ENCODE results near the gene PRPF8. TPM values are rescaled to one million over a fixed set of nuclear protein-coding genes. Genes with fewer than 3 reads are reported as not detected.

Gene PRPF8
- total and polyA plus RNA-seq, 2 of the 8 experiments (the other 6 are each of a cell fraction or from before 2014, with no cell fraction given) = 329 to 337 TPM

- TF ChIP-seq CHD7 (IDR thresholded peaks at IDR 0.05; ENCODE audit: insufficient replicate concordance, low read length) (no peak), CTBP2 (IDR thresholded peaks at IDR 0.05; ENCODE audit: borderline replicate concordance, insufficient read depth, insufficient read length, low read length) (no peak), SRF (IDR thresholded peaks at IDR 0.05; ENCODE audit: low read depth, low read length) (no peak), TEAD4 (IDR thresholded peaks at IDR 0.05; ENCODE audit: low read depth, low read length) (no peak), CBX5 (IDR thresholded peaks at IDR 0.05; ENCODE audit: low read depth, low read length) (no peak), TCF12 (IDR thresholded peaks at IDR 0.05; ENCODE audit: low read depth, low read length) (no peak), SUZ12 (IDR thresholded peaks at IDR 0.05; ENCODE audit: low read length) (no peak), SIN3A (conservative IDR thresholded peaks at IDR 0.05 in 1 of 2, IDR thresholded peaks at IDR 0.05 in 1 of 2; ENCODE audit: low read depth in 1 of 2, low read length in 2 of 2) (no peak), NANOG (IDR thresholded peaks at IDR 0.05; ENCODE audit: insufficient read depth, low read depth, low read length, poor library complexity, severe bottlenecking) (no peak), CREB1 (IDR thresholded peaks at IDR 0.05) (no peak), TAF7 (optimal IDR thresholded peaks at IDR 0.05; ENCODE audit: borderline replicate concordance, low read depth, low read length) (no peak)
Observed at GRCh38 chr17:1690544-1691221, 6.0 kb upstream of the PRPF8 start (continued).
